H9 (cell line): ENCODE results near the gene GDAP1L1. TPM values are rescaled to one million over a fixed set of nuclear protein-coding genes. Genes with fewer than 3 reads are reported as not detected.
A peak's percentile ranks its signal among the peaks of the same experiment; 100 is the strongest.

ENCODE experiments used
- DNase-seq: peaks from one replicate; pipeline ENCODE4 v3.0.0-alpha.2; 2017
- H2AFZ ChIP-seq: one replicate; pipeline ENCODE4 v1.6.1; 2013; ENCODE audit warnings: mild to moderate bottlenecking, low read length, control low read depth, moderate library complexity
- H2AK5ac ChIP-seq: 2 replicates; pipeline ENCODE4 v1.6.1; 2013; ENCODE audit warnings: low read length, control low read depth, mixed read lengths; ENCODE audit not compliant: insufficient read length
- H2BK120ac ChIP-seq: one replicate; pipeline ENCODE4 v1.6.1; 2013; ENCODE audit warnings: low read depth, mild to moderate bottlenecking, low read length, control low read depth, inconsistent platforms; ENCODE audit not compliant: poor library complexity, severe bottlenecking
- H2BK12ac ChIP-seq: 2 replicates; pipeline ENCODE4 v1.6.1; 2013; ENCODE audit warnings: low read length, control low read depth, mixed read lengths, low read depth; ENCODE audit not compliant: insufficient read length
- H2BK15ac ChIP-seq: 2 replicates; pipeline ENCODE4 v1.6.1; 2013; ENCODE audit warnings: low read depth, low read length, control low read depth
- H2BK20ac ChIP-seq: one replicate; pipeline ENCODE4 v1.6.1; 2013; ENCODE audit warnings: low read depth, mild to moderate bottlenecking, low read length, control low read depth, inconsistent platforms; ENCODE audit not compliant: poor library complexity, severe bottlenecking
- H2BK5ac ChIP-seq: 2 replicates; pipeline ENCODE4 v1.6.1; 2013; ENCODE audit warnings: low read length, control low read depth, mixed read lengths; ENCODE audit not compliant: insufficient read length
- H3K14ac ChIP-seq: 2 replicates; pipeline ENCODE4 v1.6.1; 2013; ENCODE audit warnings: low read length, control low read depth; ENCODE audit not compliant: insufficient read depth
- H3K18ac ChIP-seq: 2 replicates; pipeline ENCODE4 v1.6.1; 2013; ENCODE audit warnings: low read depth, mild to moderate bottlenecking, mixed read lengths, low read length, control low read depth; ENCODE audit not compliant: insufficient read length
- H3K23ac ChIP-seq: 2 replicates; pipeline ENCODE4 v1.6.1; 2013; ENCODE audit warnings: low read length, control low read depth, mixed read lengths, low read depth; ENCODE audit not compliant: insufficient read length
- H3K23me2 ChIP-seq: 2 replicates; pipeline ENCODE4 v1.6.1; 2013; ENCODE audit warnings: low read depth, mild to moderate bottlenecking, mixed read lengths, low read length, control low read depth; ENCODE audit not compliant: insufficient read length, poor library complexity, severe bottlenecking
- H3K27ac ChIP-seq: 2 replicates; pipeline ENCODE4 v1.5.1; 2013; ENCODE audit warnings: low read length, control low read depth, mixed read lengths, low read depth; ENCODE audit not compliant: insufficient read length
- H3K27me3 ChIP-seq: 2 replicates; pipeline ENCODE4 v1.6.1; 2013; ENCODE audit warnings: low read length, control low read depth, inconsistent platforms; ENCODE audit not compliant: insufficient read depth
- H3K4ac ChIP-seq: 2 replicates; pipeline ENCODE4 v1.6.1; 2013; ENCODE audit warnings: low read depth, mild to moderate bottlenecking, control low read depth, inconsistent platforms, low read length, moderate library complexity
- H3K4me1 ChIP-seq: 2 replicates; pipeline ENCODE4 v1.6.1; 2013; ENCODE audit warnings: low read length, control low read depth, inconsistent platforms; ENCODE audit not compliant: insufficient read depth
- H3K4me2 ChIP-seq: 2 replicates; pipeline ENCODE4 v1.6.1; 2013; ENCODE audit warnings: low read length, control low read depth, mixed read lengths; ENCODE audit not compliant: insufficient read length, insufficient read depth
- H3K56ac ChIP-seq: 2 replicates; pipeline ENCODE4 v1.6.1; 2013; ENCODE audit warnings: low read depth, mild to moderate bottlenecking, mixed read lengths, low read length, control low read depth; ENCODE audit not compliant: insufficient read length
- H3K79me1 ChIP-seq: 2 replicates; pipeline ENCODE4 v1.6.1; 2013; ENCODE audit warnings: low read depth, mild to moderate bottlenecking, moderate library complexity, low read length, control low read depth, inconsistent platforms; ENCODE audit not compliant: insufficient read depth, poor library complexity, severe bottlenecking
- H3K79me2 ChIP-seq: 2 replicates; pipeline ENCODE4 v1.6.1; 2013; ENCODE audit warnings: low read length, control low read depth, inconsistent platforms; ENCODE audit not compliant: insufficient read depth
- H3K9ac ChIP-seq: 2 replicates; pipeline ENCODE4 v1.6.1; 2013; ENCODE audit warnings: low read length, control low read depth, mixed read lengths; ENCODE audit not compliant: insufficient read length; ENCODE audit errors: extremely low read depth
- H3K9me3 ChIP-seq: one replicate; pipeline ENCODE4 v1.6.1; 2013; ENCODE audit warnings: low read depth, low read length, inconsistent platforms; ENCODE audit not compliant: control insufficient read depth
- H3T11ph ChIP-seq: one replicate; pipeline ENCODE4 v1.6.1; 2013; ENCODE audit warnings: mild to moderate bottlenecking, low read length, control low read depth, inconsistent platforms
- H4K20me1 ChIP-seq: one replicate; pipeline ENCODE4 v1.6.1; 2013; ENCODE audit not compliant: control insufficient read depth, insufficient read length, insufficient read depth
- H4K5ac ChIP-seq: 2 replicates; pipeline ENCODE4 v1.6.1; 2013; ENCODE audit warnings: low read depth, mild to moderate bottlenecking, mixed read lengths, low read length, control low read depth; ENCODE audit not compliant: insufficient read length
- H4K8ac ChIP-seq: replicated peaks from 2 replicates; pipeline ENCODE4 v1.6.1; 2013; ENCODE audit warnings: low read length, control low read depth, mixed read lengths, low read depth; ENCODE audit not compliant: insufficient read length
- H4K91ac ChIP-seq: 2 replicates; pipeline ENCODE4 v1.6.1; 2013; ENCODE audit warnings: low read depth, mild to moderate bottlenecking, moderate library complexity, mixed read lengths, low read length, control low read depth; ENCODE audit not compliant: insufficient read length
- H3K27ac Mint-ChIP-seq, 3 experiments: 2 replicates in 2 of 3; 3 replicates in 1 of 3; pipeline ENCODE4 v1.8.0; 2020 to 2021; ENCODE audit warnings: mixed read lengths in 3 of 3, mild to moderate bottlenecking in 1 of 3, moderate library complexity in 1 of 3
- H3K27me3 Mint-ChIP-seq: 2 replicates; pipeline ENCODE4 v1.8.0; 2021; ENCODE audit warnings: low read depth, mild to moderate bottlenecking, moderate library complexity, mixed read lengths
- H3K36me3 Mint-ChIP-seq, 3 experiments: 2 replicates in 2 of 3; 3 replicates in 1 of 3; pipeline ENCODE4 v1.8.0; 2020 to 2021; ENCODE audit warnings: low read depth in 3 of 3, mixed read lengths in 3 of 3; ENCODE audit not compliant: insufficient read depth in 1 of 3
- H3K4me1 Mint-ChIP-seq, 2 experiments: 2 replicates each; pipeline ENCODE4 v1.8.0; 2020; ENCODE audit warnings: mixed read lengths in 2 of 2
- H3K4me3 Mint-ChIP-seq, 2 experiments: 2 replicates in 1 of 2; 3 replicates in 1 of 2; pipeline ENCODE4 v1.8.0; 2020 to 2021; ENCODE audit warnings: mild to moderate bottlenecking in 2 of 2, mixed read lengths in 2 of 2, moderate library complexity in 1 of 2
- H3K9me3 Mint-ChIP-seq, 2 experiments: 2 replicates in 1 of 2; 3 replicates in 1 of 2; pipeline ENCODE4 v1.8.0; 2020; ENCODE audit warnings: mild to moderate bottlenecking in 2 of 2, mixed read lengths in 2 of 2, moderate library complexity in 1 of 2
- CTCF ChIP-seq: fragments of 200-600 bp; sonication (generic); conservative IDR thresholded peaks from 3 replicates; pipeline ENCODE4 v1.8.0; 2021; ENCODE audit warnings: antibody characterized with exemption, mild to moderate bottlenecking
- WGBS: extraction: QIAGEN DNeasy Blood & Tissue Kit; methylation state at CpG from one replicate; pipeline ENCODE4 v1.1.7; 2013; ENCODE audit warnings: missing lambda C conversion rate, low lambda C conversion rate, mixed read lengths; ENCODE audit not compliant: insufficient read length; ENCODE audit errors: extremely low coverage; 5-methylcytosine and 5-hydroxymethylcytosine counted together
- total RNA-seq: library from RNA; stranded (reverse); gene quantifications from 2 replicates; pipeline ENCODE4 v1.2.1, GENCODE V29; 2021

Gene GDAP1L1
- total RNA-seq, 1 experiment from 2014 or later: 5.9 TPM

DNA sequence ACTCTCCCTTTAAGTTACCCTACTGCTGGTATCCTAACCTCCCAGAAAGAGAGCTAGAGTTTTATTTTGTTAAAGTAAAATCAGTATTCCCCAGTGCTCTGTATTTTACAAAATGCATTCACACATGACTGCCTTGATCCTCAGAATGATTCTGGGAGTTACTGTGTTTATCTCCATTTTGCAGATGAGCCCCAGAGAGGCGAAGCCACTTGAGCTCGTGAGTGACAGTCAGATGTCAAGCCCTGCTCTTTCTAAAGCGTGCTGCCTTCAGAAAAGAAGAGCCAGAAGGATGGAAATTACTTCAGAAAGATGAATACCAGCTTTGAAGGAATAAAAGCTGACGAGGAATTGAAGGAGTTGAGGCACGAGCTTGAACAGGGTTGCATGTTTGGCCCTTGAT lies 22.5 kb upstream of the GDAP1L1 start:
- H4K5ac ChIP-seq: no peak overlapping the region
- no peaks in the 10 kb centered on the region for H4K20me1 ChIP-seq
- H2BK15ac ChIP-seq: no peak overlapping the region
- no peak overlapping the region for H2BK120ac ChIP-seq
- no peak overlapping the region for H3K9ac ChIP-seq
- no peak overlapping the region for H3T11ph ChIP-seq
- H3K79me1 ChIP-seq: no peaks in the 10 kb centered on the region
- no peak overlapping the region for H2BK12ac ChIP-seq
- TF ChIP-seq CTCF: no peak
- H3K4me2 ChIP-seq: no peak overlapping the region
- H3K23me2 ChIP-seq: no peaks in the 10 kb centered on the region
- H3K9me3 Mint-ChIP-seq: no peaks in the 10 kb centered on the region
- no peak overlapping the region for H3K4me3 Mint-ChIP-seq
- H2BK20ac ChIP-seq: no peak overlapping the region
- DNase-seq: no peak
- H3K27ac ChIP-seq: no peak overlapping the region
- H3K27me3 ChIP-seq: no peaks in the 10 kb centered on the region
- no peak overlapping the region for H4K8ac ChIP-seq
- H3K4ac ChIP-seq: no peak overlapping the region
- H3K4me1 ChIP-seq: no peaks in the 10 kb centered on the region
- no peaks in the 10 kb centered on the region for H3K9me3 ChIP-seq
- H3K36me3 Mint-ChIP-seq: no peaks in the 10 kb centered on the region
- H3K56ac ChIP-seq: no peak overlapping the region
- H4K91ac ChIP-seq: no peak overlapping the region
- H3K23ac ChIP-seq: no peak overlapping the region
- H3K14ac ChIP-seq: no peak overlapping the region
- H3K27ac Mint-ChIP-seq: peak overlapping the region in 1 of 3 experiments; percentile 85; a peak in 1 of 7 replicates
- no peak overlapping the region for H2BK5ac ChIP-seq
- no peaks in the 10 kb centered on the region; the same call in 1 of the 2 replicates for H3K27me3 Mint-ChIP-seq
- no peaks in the 10 kb centered on the region for H3K79me2 ChIP-seq
- peaks cover 16 to 19% of the 10 kb centered on the region in 2 experiments for H3K4me1 Mint-ChIP-seq
- WGBS: no CpG with 5 or more reads among the region's 5 CpGs
- no peak overlapping the region for H3K18ac ChIP-seq
- no peak overlapping the region for H2AFZ ChIP-seq
- no peak overlapping the region for H2AK5ac ChIP-seq
